Astrocyte (in vitro differentiated cells and primary cell): ENCODE results near the gene ADGRB3. TPM values are rescaled to one million over a fixed set of nuclear protein-coding genes. Genes with fewer than 3 reads are reported as not detected.

Experiments used
- DNase-seq: peaks from one replicate; pipeline ENCODE4 v3.0.0-alpha.2; 2010; ENCODE audit warnings: low read depth
- FAIRE-seq: peaks from 2 replicates; lab custom pipeline; 2011; peaks lifted over from hg19 to GRCh38; lab: Jason Lieb, UNC
- H2AFZ ChIP-seq: 2 replicates; pipeline ENCODE4 v1.6.0; 2012; ENCODE audit warnings: low read depth, low read length, inconsistent platforms
- H3K27ac ChIP-seq: 2 replicates; pipeline ENCODE4 v1.5.1; 2011; ENCODE audit warnings: low read depth, low read length, inconsistent platforms
- H3K27me3 ChIP-seq: 2 replicates; pipeline ENCODE4 v1.6.0; 2011; ENCODE audit warnings: low read length, inconsistent platforms; ENCODE audit not compliant: insufficient read depth
- H3K36me3 ChIP-seq: 2 replicates; pipeline ENCODE4 v1.5.1; 2011; ENCODE audit warnings: low read length, inconsistent platforms; ENCODE audit not compliant: insufficient read depth
- H3K4me1 ChIP-seq: 2 replicates; pipeline ENCODE4 v1.5.1; 2011; ENCODE audit warnings: low read length, inconsistent platforms; ENCODE audit not compliant: insufficient read depth
- H3K4me2 ChIP-seq: 2 replicates; pipeline ENCODE4 v1.6.0; 2012; ENCODE audit warnings: low read length, inconsistent platforms
- H3K4me3 ChIP-seq: 2 replicates; pipeline ENCODE4 v1.5.1; 2011; ENCODE audit warnings: low read depth, mild to moderate bottlenecking, low read length, inconsistent platforms; ENCODE audit not compliant: insufficient read depth
- H3K79me2 ChIP-seq: 2 replicates; pipeline ENCODE4 v1.6.0; 2012; ENCODE audit warnings: mild to moderate bottlenecking, low read length, inconsistent platforms; ENCODE audit not compliant: insufficient read depth
- H3K9ac ChIP-seq: 2 replicates; pipeline ENCODE4 v1.6.0; 2012; ENCODE audit warnings: mild to moderate bottlenecking, low read length, inconsistent platforms
- H3K9me3 ChIP-seq: 2 replicates; pipeline ENCODE4 v1.5.1; 2012; ENCODE audit warnings: low read depth, mild to moderate bottlenecking, low read length, inconsistent platforms; ENCODE audit not compliant: insufficient read depth
- H4K20me1 ChIP-seq: 2 replicates; pipeline ENCODE4 v1.6.0; 2012; ENCODE audit warnings: low read length, inconsistent platforms; ENCODE audit not compliant: insufficient read depth
- H3K27ac Mint-ChIP-seq: one replicate; pipeline ENCODE4 v1.8.0; 2021; ENCODE audit warnings: mild to moderate bottlenecking, mixed read lengths; ENCODE audit not compliant: unreplicated experiment
- H3K27me3 Mint-ChIP-seq: one replicate; pipeline ENCODE4 v1.8.0; 2021; ENCODE audit warnings: low read depth, mixed read lengths; ENCODE audit not compliant: unreplicated experiment
- H3K36me3 Mint-ChIP-seq: one replicate; pipeline ENCODE4 v1.8.0; 2021; ENCODE audit warnings: low read depth, mixed read lengths; ENCODE audit not compliant: unreplicated experiment
- H3K4me1 Mint-ChIP-seq: one replicate; pipeline ENCODE4 v1.8.0; 2021; ENCODE audit warnings: low read depth, mixed read lengths; ENCODE audit not compliant: unreplicated experiment
- H3K4me3 Mint-ChIP-seq: one replicate; pipeline ENCODE4 v1.8.0; 2021; ENCODE audit warnings: mild to moderate bottlenecking, moderate library complexity, mixed read lengths; ENCODE audit not compliant: unreplicated experiment
- H3K9me3 Mint-ChIP-seq: one replicate; pipeline ENCODE4 v1.8.0; 2021; ENCODE audit warnings: mild to moderate bottlenecking, mixed read lengths; ENCODE audit not compliant: unreplicated experiment
- EZH2 ChIP-seq: IDR thresholded peaks from 2 replicates; pipeline ENCODE4 v1.6.1; 2012; ENCODE audit warnings: mild to moderate bottlenecking, low read length, inconsistent platforms; ENCODE audit not compliant: insufficient read depth
- total RNA-seq: library from RNA; stranded (reverse); gene quantifications from 2 replicates; pipeline ENCODE4 v1.2.1, GENCODE V29; 2021
- TF ChIP-seq, protein P1 (sequence below): IDR thresholded peaks from 2 replicates; pipeline ENCODE4 v1.5.1; 2011; ENCODE audit warnings: low read depth, mild to moderate bottlenecking, inconsistent platforms, low read length, moderate library complexity; ENCODE audit not compliant: insufficient read depth

Gene ADGRB3
- total RNA-seq, 1 donor from 2014 or later, result 0.77 TPM

DNA sequence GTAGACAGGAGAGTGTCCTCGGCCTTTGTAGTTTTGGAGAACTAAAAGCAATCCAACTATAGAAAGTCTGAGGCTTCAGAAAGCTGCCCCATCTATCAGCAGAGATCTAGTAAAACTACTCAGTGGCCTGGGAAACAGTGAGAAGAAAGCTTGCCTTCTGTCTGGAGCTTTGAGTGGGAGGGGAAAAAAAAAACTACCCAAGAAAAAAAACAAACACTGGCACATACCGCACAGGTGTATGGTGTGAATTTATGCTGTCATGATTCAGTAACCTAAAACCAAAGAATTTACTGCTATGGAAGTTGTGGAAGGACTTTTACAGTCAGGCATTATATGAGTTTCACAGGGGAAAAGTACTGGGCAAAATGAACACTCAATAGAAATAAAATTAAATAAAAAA is 280.5 kb downstream of the ADGRB3 start:
- H3K4me1 Mint-ChIP-seq, result peaks cover 11% of the 10 kb centered on the region
- no peaks in the 10 kb centered on the region for H3K27me3 ChIP-seq
- DNase-seq, result no peak
- TF ChIP-seq, protein P1, sequence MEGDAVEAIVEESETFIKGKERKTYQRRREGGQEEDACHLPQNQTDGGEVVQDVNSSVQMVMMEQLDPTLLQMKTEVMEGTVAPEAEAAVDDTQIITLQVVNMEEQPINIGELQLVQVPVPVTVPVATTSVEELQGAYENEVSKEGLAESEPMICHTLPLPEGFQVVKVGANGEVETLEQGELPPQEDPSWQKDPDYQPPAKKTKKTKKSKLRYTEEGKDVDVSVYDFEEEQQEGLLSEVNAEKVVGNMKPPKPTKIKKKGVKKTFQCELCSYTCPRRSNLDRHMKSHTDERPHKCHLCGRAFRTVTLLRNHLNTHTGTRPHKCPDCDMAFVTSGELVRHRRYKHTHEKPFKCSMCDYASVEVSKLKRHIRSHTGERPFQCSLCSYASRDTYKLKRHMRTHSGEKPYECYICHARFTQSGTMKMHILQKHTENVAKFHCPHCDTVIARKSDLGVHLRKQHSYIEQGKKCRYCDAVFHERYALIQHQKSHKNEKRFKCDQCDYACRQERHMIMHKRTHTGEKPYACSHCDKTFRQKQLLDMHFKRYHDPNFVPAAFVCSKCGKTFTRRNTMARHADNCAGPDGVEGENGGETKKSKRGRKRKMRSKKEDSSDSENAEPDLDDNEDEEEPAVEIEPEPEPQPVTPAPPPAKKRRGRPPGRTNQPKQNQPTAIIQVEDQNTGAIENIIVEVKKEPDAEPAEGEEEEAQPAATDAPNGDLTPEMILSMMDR, result no peak
- no peak for TF ChIP-seq EZH2
- H3K4me2 ChIP-seq, result no peak overlapping the region
- no peaks in the 10 kb centered on the region for H3K79me2 ChIP-seq
- H3K9me3 ChIP-seq, result no peaks in the 10 kb centered on the region
- no peaks in the 10 kb centered on the region for H3K36me3 Mint-ChIP-seq
- no peak overlapping the region for H3K4me3 ChIP-seq
- H3K9ac ChIP-seq, result no peak overlapping the region
- no peak overlapping the region for H2AFZ ChIP-seq
- H4K20me1 ChIP-seq, result no peaks in the 10 kb centered on the region
- H3K27ac Mint-ChIP-seq, result no peak overlapping the region
- no peaks in the 10 kb centered on the region for H3K27me3 Mint-ChIP-seq
- H3K36me3 ChIP-seq, result no peaks in the 10 kb centered on the region
- H3K27ac ChIP-seq, result no peak overlapping the region
- FAIRE-seq, result no peak
- H3K4me1 ChIP-seq, result no peaks in the 10 kb centered on the region
- H3K4me3 Mint-ChIP-seq, result no peak overlapping the region
- H3K9me3 Mint-ChIP-seq, result no peaks in the 10 kb centered on the region

DNA sequence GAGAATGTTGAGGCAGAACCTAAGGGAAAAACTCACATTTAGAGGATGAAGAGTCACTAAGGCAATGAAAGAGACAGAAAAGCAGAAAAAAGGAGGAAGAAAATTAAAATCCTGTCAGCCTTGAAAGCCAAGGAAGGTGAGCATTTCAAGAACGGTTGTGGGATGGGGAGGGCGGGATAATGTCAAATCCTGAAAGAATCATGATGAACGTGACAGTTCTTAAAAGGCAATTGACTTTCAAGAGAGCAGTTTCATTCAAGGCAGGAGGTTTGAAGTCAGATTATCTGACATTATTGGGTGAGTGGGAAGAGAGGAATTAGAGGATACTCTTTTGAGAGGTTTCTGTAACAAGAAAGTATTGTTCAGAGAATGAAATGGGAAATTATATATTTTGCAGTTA is 284.5 kb downstream of the ADGRB3 start:
- no peaks in the 10 kb centered on the region for H3K4me1 ChIP-seq
- no peaks in the 10 kb centered on the region for H3K27me3 ChIP-seq
- DNase-seq (no peak), FAIRE-seq (no peak)
- H2AFZ ChIP-seq, result no peak overlapping the region
- no peak overlapping the region for H3K9ac ChIP-seq
- H3K4me3 ChIP-seq, result no peak overlapping the region
- no peak overlapping the region for H3K4me2 ChIP-seq
- no peaks in the 10 kb centered on the region for H4K20me1 ChIP-seq
- no peaks in the 10 kb centered on the region for H3K9me3 ChIP-seq
- H3K79me2 ChIP-seq, result no peaks in the 10 kb centered on the region
- no peaks in the 10 kb centered on the region for H3K9me3 Mint-ChIP-seq
- no peak overlapping the region for H3K4me3 Mint-ChIP-seq
- H3K4me1 Mint-ChIP-seq, result peaks cover 6% of the 10 kb centered on the region
- no peaks in the 10 kb centered on the region for H3K36me3 ChIP-seq
- TF ChIP-seq EZH2, result no peak
- TF ChIP-seq, protein P1, result no peak
- H3K27ac ChIP-seq, result no peak overlapping the region
- H3K27me3 Mint-ChIP-seq, result no peaks in the 10 kb centered on the region
- H3K27ac Mint-ChIP-seq, result no peak overlapping the region
- H3K36me3 Mint-ChIP-seq, result no peaks in the 10 kb centered on the region

DNA sequence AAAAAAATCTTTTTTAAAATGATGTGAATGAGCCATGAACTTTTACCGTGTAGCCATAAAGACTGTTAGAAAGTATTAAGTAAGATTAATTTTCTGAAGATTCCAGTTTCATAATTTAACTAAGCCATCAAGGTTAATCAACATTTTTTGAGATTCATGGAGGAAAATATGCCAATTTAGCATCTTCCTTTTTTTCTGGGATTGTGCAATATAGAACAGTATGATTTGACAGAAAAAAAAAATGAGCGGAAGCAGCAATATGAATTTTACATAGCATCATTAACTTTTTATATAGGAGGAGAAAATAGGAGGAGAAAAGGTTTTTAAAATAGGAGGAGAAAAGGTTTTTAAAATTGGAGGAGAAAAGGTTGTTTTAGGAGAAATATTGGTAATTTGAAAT is 306.3 kb downstream of the ADGRB3 start:
- FAIRE-seq (no peak), DNase-seq (no peak)
- H3K4me3 ChIP-seq, result no peak overlapping the region
- no peak overlapping the region for H2AFZ ChIP-seq
- no peak overlapping the region for H3K9ac ChIP-seq
- Mint-ChIP-seq H3K9me3 (no peaks in the 10 kb centered on the region), H3K27ac (no peak overlapping the region), H3K4me1 (no peaks in the 10 kb centered on the region), H3K4me3 (no peak overlapping the region), H3K36me3 (no peaks in the 10 kb centered on the region), H3K27me3 (no peaks in the 10 kb centered on the region)
- H3K79me2 ChIP-seq, result no peaks in the 10 kb centered on the region
- H3K36me3 ChIP-seq, result no peaks in the 10 kb centered on the region
- no peak overlapping the region for H3K4me2 ChIP-seq
- no peaks in the 10 kb centered on the region for H3K4me1 ChIP-seq
- no peaks in the 10 kb centered on the region for H3K9me3 ChIP-seq
- H3K27me3 ChIP-seq, result no peaks in the 10 kb centered on the region
- no peaks in the 10 kb centered on the region for H4K20me1 ChIP-seq
- TF ChIP-seq, protein P1, result no peak
- TF ChIP-seq EZH2, result no peak
- no peak overlapping the region for H3K27ac ChIP-seq
